ENCODE results near the gene ARHGAP42.
"Not testable (repeated sequence)": the region's sequence is repeated elsewhere in the genome, so short reads cannot be mapped to it uniquely, and the experiment has no call there.

Gene ARHGAP42

DNA sequence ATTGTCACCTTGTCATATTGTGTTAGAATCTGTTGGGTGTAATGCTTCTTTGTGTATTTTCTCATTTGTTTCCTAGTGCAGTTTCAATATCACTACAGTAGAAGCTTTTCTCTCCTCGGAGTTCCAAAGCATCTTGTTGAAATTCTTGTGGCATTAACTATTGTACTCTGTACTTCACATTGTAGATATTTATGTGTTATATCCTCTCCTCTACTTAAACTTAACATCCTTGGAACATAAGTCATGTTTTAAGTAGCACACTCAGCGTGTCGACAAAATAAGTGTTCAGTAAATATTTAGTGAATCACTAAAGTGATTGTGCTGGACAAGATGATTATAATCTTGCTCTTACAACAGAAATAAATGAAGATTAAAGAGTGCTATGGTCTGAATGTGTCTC lies 201.7 kb downstream of the ARHGAP42 start:
- no peak for TF ChIP-seq CTCF (IDR thresholded peaks at IDR 0.05; ENCODE audit: unreplicated experiment in 3 of 3)
- H3K27ac Mint-ChIP-seq, result peak overlapping the region in 2 of 3 experiments; percentile 2 to 38
- H3K9me3 Mint-ChIP-seq, result no peaks in the 10 kb centered on the region

GRCh38 chr11:100889758-100890157 lies 202.7 kb downstream of the ARHGAP42 start:
- H3K36me3 Mint-ChIP-seq (ENCODE audit: low read depth), result no peaks in the 10 kb centered on the region
- no peaks in the 10 kb centered on the region for H3K27me3 Mint-ChIP-seq (ENCODE audit: low read depth)
- no peak for TF ChIP-seq CTCF (IDR thresholded peaks at IDR 0.05; ENCODE audit: unreplicated experiment in 3 of 3)
- H3K9me3 Mint-ChIP-seq, result no peaks in the 10 kb centered on the region
- peak overlapping the region in 1 of 3 experiments; percentile 44 for H3K27ac Mint-ChIP-seq
- no peak overlapping the region for H3K4me3 Mint-ChIP-seq
- no peaks in the 10 kb centered on the region for H3K4me1 Mint-ChIP-seq

More for the DNA sequence above, 201.7 kb downstream of the ARHGAP42 start:
- no peak overlapping the region for H3K4me3 Mint-ChIP-seq
- H3K36me3 Mint-ChIP-seq (ENCODE audit: low read depth), result no peaks in the 10 kb centered on the region
- no peaks in the 10 kb centered on the region for H3K4me1 Mint-ChIP-seq
- H3K27me3 Mint-ChIP-seq (ENCODE audit: low read depth), result no peaks in the 10 kb centered on the region

DNA sequence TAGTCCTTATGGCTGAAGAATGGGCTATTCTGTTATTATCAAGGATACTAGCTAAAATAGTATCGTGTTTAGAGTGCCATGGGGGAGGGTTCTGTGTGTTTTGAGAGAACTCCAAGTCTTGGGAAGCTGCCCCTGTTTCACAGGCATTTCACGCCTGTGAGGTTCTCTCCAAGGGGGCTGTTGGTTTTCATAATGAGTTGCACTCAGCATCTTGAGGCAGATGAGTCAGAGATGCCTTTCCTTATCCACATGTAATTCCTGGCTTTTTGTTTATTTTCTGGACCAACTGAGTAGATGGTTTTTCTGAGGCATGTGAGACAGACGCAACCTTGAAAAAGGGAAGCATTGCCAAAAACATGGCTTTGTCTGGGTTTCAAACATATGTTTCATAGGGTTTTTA lies 203.7 kb downstream of the ARHGAP42 start:
- no peak overlapping the region for H3K27ac Mint-ChIP-seq
- H3K36me3 Mint-ChIP-seq (ENCODE audit: low read depth), result no peaks in the 10 kb centered on the region
- H3K27me3 Mint-ChIP-seq (ENCODE audit: low read depth), result no peaks in the 10 kb centered on the region
- no peaks in the 10 kb centered on the region for H3K9me3 Mint-ChIP-seq
- no peak overlapping the region for H3K4me3 Mint-ChIP-seq
- H3K4me1 Mint-ChIP-seq, result no peaks in the 10 kb centered on the region
- TF ChIP-seq CTCF (IDR thresholded peaks at IDR 0.05; ENCODE audit: unreplicated experiment in 3 of 3), result no peak

DNA sequence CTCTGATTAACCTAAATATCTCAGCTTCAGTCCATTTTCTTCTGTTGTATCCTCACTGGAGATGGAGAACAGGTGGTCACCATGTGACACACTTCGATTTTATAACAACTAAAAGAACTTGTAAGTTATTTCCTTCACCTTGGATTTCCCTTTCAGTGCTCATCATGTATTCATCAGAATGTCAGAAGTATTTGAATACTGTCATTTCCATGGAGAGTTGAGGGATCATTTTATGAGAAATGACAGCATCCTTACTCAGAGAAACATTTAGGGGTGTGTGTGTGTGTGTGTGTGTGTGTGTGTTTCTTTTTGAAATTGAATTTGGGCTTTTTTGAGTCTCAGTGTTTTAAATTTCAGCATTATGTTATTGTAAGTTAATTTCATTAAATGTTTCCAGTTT lies 205.8 kb downstream of the ARHGAP42 start:
- no peaks in the 10 kb centered on the region for H3K36me3 Mint-ChIP-seq (ENCODE audit: low read depth)
- TF ChIP-seq CTCF (IDR thresholded peaks at IDR 0.05; ENCODE audit: unreplicated experiment in 3 of 3), result no peak
- H3K9me3 Mint-ChIP-seq, result no peaks in the 10 kb centered on the region

GRCh38 chr11:100895449-100895848 lies 208.4 kb downstream of the ARHGAP42 start:
- H3K4me1 Mint-ChIP-seq, result no peaks in the 10 kb centered on the region
- no peak overlapping the region for H3K4me3 Mint-ChIP-seq
- peaks cover 13% of the 10 kb centered on the region for H3K9me3 Mint-ChIP-seq
- no peak overlapping the region for H3K27ac Mint-ChIP-seq
- H3K27me3 Mint-ChIP-seq (ENCODE audit: low read depth), result no peaks in the 10 kb centered on the region
- H3K36me3 Mint-ChIP-seq (ENCODE audit: low read depth), result peaks cover 15% of the 10 kb centered on the region
- no peak for TF ChIP-seq CTCF (IDR thresholded peaks at IDR 0.05; ENCODE audit: unreplicated experiment in 3 of 3)

More for the DNA sequence above, 205.8 kb downstream of the ARHGAP42 start:
- H3K27me3 Mint-ChIP-seq (ENCODE audit: low read depth), result no peaks in the 10 kb centered on the region
- no peak overlapping the region for H3K27ac Mint-ChIP-seq
- no peak overlapping the region for H3K4me3 Mint-ChIP-seq
- H3K4me1 Mint-ChIP-seq, result no peaks in the 10 kb centered on the region

DNA sequence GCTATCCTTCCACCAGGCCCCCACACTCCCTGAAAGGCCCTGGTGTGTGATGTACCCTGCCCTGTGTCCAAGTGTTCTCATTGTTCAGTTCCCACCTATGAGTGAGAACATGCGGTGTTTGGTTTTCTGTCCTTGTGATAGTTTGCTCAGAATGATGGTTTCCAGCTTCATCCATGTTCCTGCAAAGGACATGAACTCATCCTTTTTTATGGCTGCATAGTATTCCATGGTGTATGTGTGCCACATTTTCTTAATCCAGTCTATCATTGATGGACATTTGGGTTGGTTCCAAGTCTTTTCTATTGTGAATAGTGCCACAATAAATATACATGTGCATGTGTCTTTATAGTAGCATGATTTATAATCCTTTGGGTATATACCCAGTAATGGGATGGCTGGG lies 208.9 kb downstream of the ARHGAP42 start:
- peaks cover 20% of the 10 kb centered on the region for H3K36me3 Mint-ChIP-seq (ENCODE audit: low read depth)
- not testable (repeated sequence) for H3K4me3 Mint-ChIP-seq; H3K27me3 Mint-ChIP-seq (ENCODE audit: low read depth); H3K27ac Mint-ChIP-seq; H3K4me1 Mint-ChIP-seq
- peaks cover 13% of the 10 kb centered on the region for H3K9me3 Mint-ChIP-seq

- H3K4me3 Mint-ChIP-seq; H3K27ac Mint-ChIP-seq; H3K4me1 Mint-ChIP-seq; H3K27me3 Mint-ChIP-seq (ENCODE audit: low read depth): not testable (repeated sequence)
- Mint-ChIP-seq H3K36me3 (ENCODE audit: low read depth) (peaks cover 26% of the 10 kb centered on the region), H3K9me3 (peaks cover 13% of the 10 kb centered on the region)
Measured at GRCh38 chr11:100901471-100901870, 214.4 kb downstream of the ARHGAP42 start.

Measured in nephron (organoid).